Activated T-helper 1 cell treated with anti-CD3 and anti-CD28 coated beads, Interleukin-2, amount 50 U/mL, for 16 hours (primary cell): ENCODE measurements around the gene SPOCK1.
"Not testable (repeated sequence)": the region's sequence is repeated elsewhere in the genome, so short reads cannot be mapped to it uniquely, and the experiment has no call there.

ENCODE experiments used
- DNase-seq, 2 donors: peaks; one replicate each; pipeline ENCODE4 v3.0.0-alpha.2; 2020; ENCODE audit warnings: low read depth in 1 of 2, low spot score in 1 of 2

Gene SPOCK1

GRCh38 chr5:137498736-137499505 lies at the start of gene SPOCK1:
Gene SPOCK1 (minus strand): TSS chr5:137499326.
- peak; percentile 7 to 9 for DNase-seq

DNA sequence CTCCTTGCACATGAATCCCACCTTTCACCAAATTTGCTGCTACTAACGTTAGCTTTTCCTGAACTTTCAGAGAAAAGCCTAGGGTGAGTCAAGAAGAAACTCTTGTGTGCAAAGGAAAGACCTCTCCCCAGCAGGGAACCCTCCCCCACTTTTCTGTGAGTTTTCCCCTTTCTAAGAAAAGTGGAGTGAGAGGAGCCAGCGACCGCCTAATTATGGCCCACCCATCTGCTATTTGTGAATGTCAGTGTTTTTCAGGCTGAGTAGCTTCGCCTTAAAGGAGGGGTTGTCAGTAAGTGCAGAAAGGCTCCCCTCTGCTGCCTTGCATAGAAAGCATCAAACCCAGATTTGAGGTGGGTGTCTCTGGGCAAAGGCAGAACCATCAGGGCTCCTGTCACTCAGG lies 46.8 kb upstream of the SPOCK1 start:
- DNase-seq: no peak

- not testable (repeated sequence) for DNase-seq
These were observed 36.3 kb upstream of the SPOCK1 start for GRCh38 chr5:137535449-137535848.

GRCh38 chr5:137533963-137534362 lies 34.8 kb upstream of the SPOCK1 start:
- no peak for DNase-seq

- DNase-seq: no peak
These were observed 32.1 kb upstream of the SPOCK1 start for GRCh38 chr5:137531266-137531665.

GRCh38 chr5:137521246-137521645 lies 22.1 kb upstream of the SPOCK1 start:
- DNase-seq: no peak

DNA sequence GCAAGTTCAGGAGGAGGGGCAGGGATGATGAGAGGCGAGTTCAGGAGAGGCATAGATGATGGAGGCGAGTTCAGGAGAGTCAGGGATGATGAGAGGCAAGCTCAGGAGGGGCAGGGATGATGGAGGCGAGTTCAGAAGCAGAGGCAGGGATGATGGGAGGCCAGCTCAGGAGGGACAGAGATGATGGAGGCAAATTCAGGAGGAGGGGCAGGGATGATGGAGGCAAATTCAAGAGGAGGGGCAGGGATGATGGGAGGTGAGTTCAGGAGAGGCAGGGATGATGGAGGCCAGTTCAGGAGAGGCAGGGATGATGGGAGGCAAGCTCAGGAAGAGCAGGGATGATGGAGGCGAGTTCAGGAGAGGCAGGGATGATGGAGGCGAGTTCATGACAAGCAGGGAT lies 17.8 kb upstream of the SPOCK1 start:
- no peak for DNase-seq

GRCh38 chr5:137516251-137516797 lies 17.2 kb upstream of the SPOCK1 start:
- no peak for DNase-seq

GRCh38 chr5:137515238-137515637 lies 16.1 kb upstream of the SPOCK1 start:
- DNase-seq: no peak

DNA sequence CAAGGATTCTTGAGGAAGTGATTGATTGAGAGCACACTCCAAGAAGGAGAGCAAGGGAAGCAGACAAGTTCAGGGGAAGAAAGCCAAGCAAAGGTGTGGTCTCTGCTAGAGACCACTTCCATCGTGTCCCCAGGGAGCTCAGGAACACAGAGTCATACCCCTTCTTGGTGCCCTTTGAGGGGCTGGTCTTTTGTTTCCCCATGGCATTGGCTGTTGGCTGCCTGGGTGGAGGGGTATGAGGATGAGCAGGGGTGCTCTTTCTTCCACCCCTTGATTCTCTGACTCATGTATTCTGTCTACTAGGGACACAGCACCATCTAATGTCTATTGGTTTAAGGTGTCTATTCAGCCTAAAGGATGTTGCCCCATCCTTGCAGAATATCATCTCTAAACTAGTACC lies 11.5 kb upstream of the SPOCK1 start:
- DNase-seq: no peak

DNA sequence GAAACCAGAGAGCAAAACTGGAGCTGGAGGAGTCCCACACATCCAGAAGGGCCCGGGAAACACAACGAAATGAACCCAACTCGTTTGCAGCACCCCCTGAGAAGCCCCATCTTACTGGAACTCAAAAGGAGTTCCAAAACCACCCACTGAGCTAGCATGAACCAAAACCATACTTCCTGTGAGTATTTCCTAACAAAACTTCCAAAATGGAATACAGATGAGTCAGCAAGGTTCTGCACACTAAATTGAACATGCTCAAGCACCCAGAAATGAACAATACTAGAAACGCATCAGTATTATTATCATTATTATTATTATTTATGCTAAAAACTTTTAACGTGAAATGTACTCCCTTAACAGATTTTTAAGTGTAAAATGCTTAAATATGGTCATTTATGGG lies 8.0 kb upstream of the SPOCK1 start:
- no peak for DNase-seq

DNA sequence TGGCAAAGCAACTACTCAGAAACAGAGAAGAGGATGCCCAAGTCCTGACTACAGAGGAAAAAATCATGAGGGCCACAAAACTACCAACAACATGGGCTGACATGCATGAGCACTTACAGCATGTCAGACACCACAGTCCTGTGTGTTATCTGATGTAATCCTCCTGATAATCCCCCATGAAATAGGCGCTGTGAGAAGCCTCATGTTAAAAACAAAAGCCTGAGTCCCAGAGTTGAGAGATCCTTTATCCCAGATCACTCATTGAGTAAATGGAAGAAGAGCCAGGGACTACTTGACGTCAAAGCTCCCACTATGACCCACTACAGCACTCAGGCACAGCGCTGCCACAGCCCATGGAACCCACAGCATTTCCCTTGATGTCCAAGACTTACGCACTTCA lies 7.2 kb upstream of the SPOCK1 start:
- no peak for DNase-seq

- DNase-seq: no peak
These were observed 5.8 kb upstream of the SPOCK1 start for GRCh38 chr5:137504916-137505315.

DNA sequence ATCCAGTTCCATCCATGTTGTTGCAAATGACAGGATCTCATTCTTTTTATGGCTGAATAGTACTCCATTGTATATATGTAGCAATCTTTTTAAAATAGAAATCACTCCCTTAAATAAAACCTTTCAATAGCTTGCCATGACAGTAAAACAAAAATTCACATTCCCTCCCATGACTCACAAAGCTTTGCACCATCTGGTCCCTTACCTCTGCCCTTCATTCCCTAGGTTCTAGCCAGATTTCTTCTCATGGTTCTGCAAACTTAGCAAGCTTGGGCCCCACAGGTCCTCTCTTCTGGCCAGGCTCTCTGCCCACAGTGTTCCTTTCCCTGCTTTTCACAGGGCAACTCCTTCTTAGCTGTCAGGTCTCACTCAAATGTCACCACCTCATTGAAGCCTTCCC lies 4.3 kb upstream of the SPOCK1 start:
- DNase-seq: no peak

DNA sequence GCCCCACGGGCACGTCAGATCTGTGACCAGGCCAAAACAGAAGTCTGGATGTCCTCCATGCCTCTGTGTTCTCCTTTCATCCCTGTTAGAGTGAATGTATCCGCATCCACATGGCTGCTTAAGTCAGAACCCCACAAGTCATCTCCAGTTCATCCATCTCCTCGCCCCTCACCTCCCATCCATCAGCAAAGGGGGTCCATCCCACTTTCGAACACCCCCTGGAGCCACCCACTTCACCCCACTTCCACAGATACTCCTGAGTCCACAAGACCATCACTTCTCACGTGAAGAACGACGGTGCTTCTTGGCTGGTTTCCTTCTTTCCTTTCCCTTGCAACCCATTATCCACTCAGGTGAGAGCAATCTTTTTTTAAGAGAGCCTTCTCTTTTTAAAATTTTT lies 3.5 kb upstream of the SPOCK1 start:
- DNase-seq: no peak

GRCh38 chr5:137501846-137502406 lies 2.8 kb upstream of the SPOCK1 start:
- DNase-seq: no peak

DNA sequence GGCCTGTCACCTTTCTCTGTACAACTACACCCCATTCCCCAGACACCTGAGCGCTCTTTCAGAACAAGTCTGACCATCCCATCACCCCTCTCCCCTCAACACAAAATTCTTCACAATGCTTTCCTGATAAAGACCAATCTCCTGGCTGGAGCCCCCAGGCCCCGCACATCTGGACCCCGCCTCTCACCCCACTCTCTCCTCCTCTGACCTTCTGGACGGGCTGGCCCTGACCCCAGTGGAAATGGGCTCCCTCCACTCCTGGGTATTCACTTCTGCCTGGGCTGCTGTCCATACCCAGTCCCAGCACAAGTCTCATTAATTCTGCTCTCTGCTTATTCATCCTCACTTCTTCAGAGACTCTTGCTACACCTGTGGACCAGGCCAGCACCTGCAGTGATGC lies 2.1 kb upstream of the SPOCK1 start:
- no peak for DNase-seq

DNA sequence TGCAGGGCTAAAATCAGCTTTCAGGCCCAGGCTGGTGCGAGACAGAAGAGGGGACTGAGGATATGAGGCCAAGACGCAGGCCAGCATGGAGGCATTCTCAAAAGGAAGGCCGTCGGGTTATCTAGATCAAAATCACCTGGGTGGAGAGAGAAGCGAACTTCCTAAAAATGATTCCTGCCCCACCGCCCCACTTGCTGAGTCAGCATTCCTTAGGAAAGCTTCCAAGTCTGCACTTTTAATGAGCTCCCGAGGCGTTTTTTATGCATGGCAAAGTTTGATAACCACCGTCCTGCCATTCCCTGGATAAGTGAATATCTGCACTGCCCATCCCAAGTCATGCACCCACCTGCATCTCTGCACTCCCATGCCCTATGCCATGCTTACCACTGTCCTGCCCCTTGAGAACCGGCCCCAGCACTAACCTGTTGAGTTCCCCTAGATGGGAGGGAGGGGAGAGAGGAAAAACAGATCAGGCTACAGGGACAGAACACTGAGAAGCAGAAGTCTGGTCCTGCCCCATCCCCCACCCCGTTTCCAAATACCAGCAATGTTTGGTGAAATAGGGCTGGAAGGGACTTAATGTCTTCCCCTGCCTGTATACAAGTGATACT lies 1.6 kb upstream of the SPOCK1 start:
- no peak for DNase-seq

DNA sequence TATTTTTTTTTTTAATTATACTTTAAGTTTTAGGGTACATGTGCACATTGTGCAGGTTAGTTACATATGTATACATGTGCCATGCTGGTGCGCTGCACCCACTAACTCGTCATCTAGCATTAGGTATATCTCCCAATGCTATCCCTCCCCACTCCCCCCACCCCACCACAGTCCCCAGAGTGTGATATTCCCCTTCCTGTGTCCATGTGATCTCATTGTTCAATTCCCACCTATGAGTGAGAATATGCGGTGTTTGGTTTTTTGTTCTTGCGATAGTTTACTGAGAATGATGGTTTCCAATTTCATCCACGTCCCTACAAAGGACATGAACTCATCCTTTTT lies 351 bp upstream of the SPOCK1 start:
- not testable (repeated sequence) for DNase-seq

GRCh38 chr5:137498301-137498735 lies 808 bp downstream of the SPOCK1 start:
- DNase-seq: no peak

DNA sequence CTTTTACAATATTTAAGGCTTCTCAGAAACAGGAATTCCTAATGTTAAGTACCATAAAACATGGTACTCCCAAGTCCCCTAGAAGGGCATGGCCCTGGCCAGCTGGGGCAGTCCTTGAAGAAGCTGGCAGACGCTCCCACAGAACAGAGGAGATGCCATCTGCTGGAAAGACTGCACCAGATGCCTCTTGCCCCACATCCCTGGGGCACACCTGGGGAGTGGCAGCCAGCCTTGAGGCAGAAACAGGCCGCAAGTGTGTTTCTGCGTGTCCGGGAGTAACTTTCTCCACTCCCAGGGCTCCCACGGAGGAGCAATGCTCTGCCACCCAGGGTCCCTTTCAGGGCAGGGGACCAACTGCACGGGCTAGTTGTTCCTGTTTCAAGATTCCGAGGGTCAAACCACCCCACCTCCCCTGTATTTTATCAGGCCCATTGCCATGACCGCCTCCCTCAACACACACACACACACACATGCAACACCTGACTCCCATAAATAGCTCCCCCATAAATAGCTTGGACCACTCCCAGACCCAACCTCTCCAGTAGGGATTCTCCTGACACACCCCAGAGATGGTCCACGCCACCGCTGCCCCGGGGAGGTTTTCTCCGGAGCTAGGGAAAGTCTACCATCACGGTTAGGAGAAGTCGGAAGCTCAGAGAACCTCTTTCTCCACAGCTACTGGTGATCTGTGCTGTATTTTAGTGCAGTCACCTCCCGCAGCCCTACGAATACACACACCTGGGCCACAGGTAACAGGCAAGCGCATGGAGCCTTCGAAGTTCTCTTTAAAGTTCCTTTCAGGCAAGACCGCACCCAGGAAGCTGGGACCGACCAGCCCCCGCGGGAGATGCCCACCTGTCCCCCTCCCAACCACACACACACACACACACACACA lies 1.5 kb downstream of the SPOCK1 start:
- no peak for DNase-seq
